GM12878 (cell line): Measurements from ENCODE around the gene RAP1B. TPM values are rescaled to one million over a fixed set of nuclear protein-coding genes. Genes with fewer than 3 reads are reported as not detected.

Experiments
- CBFB ChIP-seq: IDR thresholded peaks from 2 replicates; pipeline ENCODE4 v1.6.1; 2016; ENCODE audit warnings: antibody characterized with exemption, low read depth
- GABPA ChIP-seq: IDR thresholded peaks from 2 replicates; pipeline ENCODE4 v1.6.1; 2014; ENCODE audit warnings: antibody characterized with exemption, low read depth, mild to moderate bottlenecking, inconsistent platforms
- MXI1 ChIP-seq: fragments of 150-350 bp; IDR thresholded peaks from 2 replicates; pipeline ENCODE4 v1.6.1; 2011; ENCODE audit warnings: low read depth, mild to moderate bottlenecking, inconsistent platforms, low read length, improper control_type of control experiment
- NBN ChIP-seq: fragments of 450-650 bp; IDR thresholded peaks from 2 replicates; pipeline ENCODE4 v1.6.1; 2016
- POLR2AphosphoS5 ChIP-seq: IDR thresholded peaks from 2 replicates; pipeline ENCODE4 v1.6.1; 2011; ENCODE audit warnings: mild to moderate bottlenecking, low read length, inconsistent platforms
- SMAD1 ChIP-seq: fragments of 450-650 bp; IDR thresholded peaks from 2 replicates; pipeline ENCODE4 v1.6.1; 2018; ENCODE audit warnings: mild to moderate bottlenecking, low read depth; ENCODE audit not compliant: partially characterized antibody
- polyA plus RNA-seq, 11 experiments: library from polyadenylated mRNA; depleted of rRNA in 4 of 11; unstranded in 6 of 11; stranded (reverse) in 5 of 11; fragments of >200 nt; fragmentation: Nextera tagmentation in 4 of 11; fragmentation: Illumina TruSeq in 1 of 11; extraction: Ambion mirVana in 4 of 11; extraction: Trizol in 1 of 11; gene quantifications; 1 replicate in 1 of 11; 2 replicates in 10 of 11; pipeline versions ENCODE4 v1.2.1 to v1.2.3, GENCODE V29; 2011 to 2016; ENCODE audit warnings: inconsistent platforms in 2 of 11, missing spikeins in 2 of 11, low read depth in 1 of 11
- total RNA-seq, 4 experiments: library from RNA; depleted of rRNA in 3 of 4; stranded (reverse); fragments of >200 nt in 3 of 4; fragmentation: Illumina TruSeq in 1 of 4; extraction: Trizol in 1 of 4; gene quantifications; 2 replicates each; pipeline versions ENCODE4 v1.2.1 to v1.2.3, GENCODE V29; 2013 to 2021
- TF ChIP-seq, protein P1 (sequence below): fragments of 450-650 bp; IDR thresholded peaks from 2 replicates; pipeline ENCODE4 v1.6.1; 2017; ENCODE audit warnings: mild to moderate bottlenecking, moderate library complexity
- TF ChIP-seq, protein P2 (sequence below): fragments of 150-350 bp; IDR thresholded peaks from 2 replicates; pipeline ENCODE4 v1.6.1; 2014; ENCODE audit warnings: mild to moderate bottlenecking, low read depth, low read length

The RAP1B gene
- total and polyA plus RNA-seq, 10 of the 15 experiments (the other 5 are each of a cell fraction or from before 2014, with no cell fraction given): 88.9 to 219 (median 127) TPM

- no peak for TF ChIP-seq POLR2AphosphoS5
- TF ChIP-seq NBN: no peak
- no peak for TF ChIP-seq GABPA
- TF ChIP-seq, protein P1, sequence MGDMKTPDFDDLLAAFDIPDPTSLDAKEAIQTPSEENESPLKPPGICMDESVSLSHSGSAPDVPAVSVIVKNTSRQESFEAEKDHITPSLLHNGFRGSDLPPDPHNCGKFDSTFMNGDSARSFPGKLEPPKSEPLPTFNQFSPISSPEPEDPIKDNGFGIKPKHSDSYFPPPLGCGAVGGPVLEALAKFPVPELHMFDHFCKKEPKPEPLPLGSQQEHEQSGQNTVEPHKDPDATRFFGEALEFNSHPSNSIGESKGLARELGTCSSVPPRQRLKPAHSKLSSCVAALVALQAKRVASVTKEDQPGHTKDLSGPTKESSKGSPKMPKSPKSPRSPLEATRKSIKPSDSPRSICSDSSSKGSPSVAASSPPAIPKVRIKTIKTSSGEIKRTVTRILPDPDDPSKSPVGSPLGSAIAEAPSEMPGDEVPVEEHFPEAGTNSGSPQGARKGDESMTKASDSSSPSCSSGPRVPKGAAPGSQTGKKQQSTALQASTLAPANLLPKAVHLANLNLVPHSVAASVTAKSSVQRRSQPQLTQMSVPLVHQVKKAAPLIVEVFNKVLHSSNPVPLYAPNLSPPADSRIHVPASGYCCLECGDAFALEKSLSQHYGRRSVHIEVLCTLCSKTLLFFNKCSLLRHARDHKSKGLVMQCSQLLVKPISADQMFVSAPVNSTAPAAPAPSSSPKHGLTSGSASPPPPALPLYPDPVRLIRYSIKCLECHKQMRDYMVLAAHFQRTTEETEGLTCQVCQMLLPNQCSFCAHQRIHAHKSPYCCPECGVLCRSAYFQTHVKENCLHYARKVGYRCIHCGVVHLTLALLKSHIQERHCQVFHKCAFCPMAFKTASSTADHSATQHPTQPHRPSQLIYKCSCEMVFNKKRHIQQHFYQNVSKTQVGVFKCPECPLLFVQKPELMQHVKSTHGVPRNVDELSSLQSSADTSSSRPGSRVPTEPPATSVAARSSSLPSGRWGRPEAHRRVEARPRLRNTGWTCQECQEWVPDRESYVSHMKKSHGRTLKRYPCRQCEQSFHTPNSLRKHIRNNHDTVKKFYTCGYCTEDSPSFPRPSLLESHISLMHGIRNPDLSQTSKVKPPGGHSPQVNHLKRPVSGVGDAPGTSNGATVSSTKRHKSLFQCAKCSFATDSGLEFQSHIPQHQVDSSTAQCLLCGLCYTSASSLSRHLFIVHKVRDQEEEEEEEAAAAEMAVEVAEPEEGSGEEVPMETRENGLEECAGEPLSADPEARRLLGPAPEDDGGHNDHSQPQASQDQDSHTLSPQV: no peak
- no peak for TF ChIP-seq MXI1
- TF ChIP-seq SMAD1: no peak
- TF ChIP-seq, protein P2, sequence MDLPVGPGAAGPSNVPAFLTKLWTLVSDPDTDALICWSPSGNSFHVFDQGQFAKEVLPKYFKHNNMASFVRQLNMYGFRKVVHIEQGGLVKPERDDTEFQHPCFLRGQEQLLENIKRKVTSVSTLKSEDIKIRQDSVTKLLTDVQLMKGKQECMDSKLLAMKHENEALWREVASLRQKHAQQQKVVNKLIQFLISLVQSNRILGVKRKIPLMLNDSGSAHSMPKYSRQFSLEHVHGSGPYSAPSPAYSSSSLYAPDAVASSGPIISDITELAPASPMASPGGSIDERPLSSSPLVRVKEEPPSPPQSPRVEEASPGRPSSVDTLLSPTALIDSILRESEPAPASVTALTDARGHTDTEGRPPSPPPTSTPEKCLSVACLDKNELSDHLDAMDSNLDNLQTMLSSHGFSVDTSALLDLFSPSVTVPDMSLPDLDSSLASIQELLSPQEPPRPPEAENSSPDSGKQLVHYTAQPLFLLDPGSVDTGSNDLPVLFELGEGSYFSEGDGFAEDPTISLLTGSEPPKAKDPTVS: no peak
- no peak for TF ChIP-seq CBFB
Observed at GRCh38 chr12:68622250-68622649, 11.6 kb downstream of the RAP1B start (continued).
